Activated CD4-positive, alpha-beta memory T cell treated with anti-CD3 and anti-CD28 coated beads, Interleukin-2, amount 10 ng/mL, durations not matched to agents 7 days and 5 days (primary cell): Measurements from ENCODE around the gene ZMPSTE24. TPM values are rescaled to one million over a fixed set of nuclear protein-coding genes. Genes with fewer than 3 reads are reported as not detected.
A peak's percentile ranks its signal among the peaks of the same experiment; 100 is the strongest.
"Not testable (repeated sequence)": the region's sequence is repeated elsewhere in the genome, so short reads cannot be mapped to it uniquely, and the experiment has no call there.

Experiments used
- CTCF ChIA-PET: fragments of 350-600 bp; sonication (Branson Sonifier 250); formaldehyde crosslinking; loops from one replicate; lab custom pipeline; 2021; ENCODE audit warnings: antibody characterized with exemption, inconsistent platforms; lab: Charles Lee
- POLR2A ChIA-PET: fragments of 350-600 bp; sonication (Branson Sonifier 250); formaldehyde crosslinking; loops from one replicate; lab custom pipeline; 2021; ENCODE audit warnings: antibody characterized with exemption; lab: Charles Lee
- DNase-seq: peaks from one replicate; pipeline ENCODE4 v3.0.0-alpha.2; 2020
- H3K27ac Mint-ChIP-seq: one replicate; pipeline ENCODE4 v1.8.0; 2021; ENCODE audit warnings: mild to moderate bottlenecking, mixed read lengths
- H3K27me3 Mint-ChIP-seq: one replicate; pipeline ENCODE4 v1.8.0; 2021; ENCODE audit warnings: mixed read lengths
- H3K36me3 Mint-ChIP-seq: one replicate; pipeline ENCODE4 v1.8.0; 2021; ENCODE audit warnings: low read depth, mixed read lengths
- H3K4me1 Mint-ChIP-seq: one replicate; pipeline ENCODE4 v1.8.0; 2021; ENCODE audit warnings: mixed read lengths
- H3K4me3 Mint-ChIP-seq: one replicate; pipeline ENCODE4 v1.8.0; 2021; ENCODE audit warnings: mild to moderate bottlenecking, mixed read lengths
- H3K9me3 Mint-ChIP-seq: one replicate; pipeline ENCODE4 v1.8.0; 2021; ENCODE audit warnings: mixed read lengths
- total RNA-seq, 2 experiments: library from RNA; stranded (reverse); gene quantifications; one replicate each; pipeline ENCODE4 v1.2.3, GENCODE V29; 2021

ZMPSTE24 gene
- total RNA-seq, 2 experiments from 2014 or later = 23.8 to 25.4 TPM

GRCh38 chr1:40339420-40340323, 81.6 kb downstream of the ZMPSTE24 start:
- Mint-ChIP-seq H3K36me3 (no peaks in the 10 kb centered on the region), H3K27ac (peak overlapping the region; percentile 8), H3K4me1 (peaks cover 57% of the 10 kb centered on the region), H3K27me3 (no peaks in the 10 kb centered on the region), H3K9me3 (no peaks in the 10 kb centered on the region), H3K4me3 (no peak overlapping the region)
- ChIA-PET CTCF (interaction anchor here (0.6 to 11.6 kb wide), 52 partner anchors 9 to 383 kb away, joined by 3 to 217 read pairs (median 5); partner anchors contain the start of genes COL9A2, RLF, SMAP2 and ZFP69B), POLR2A (interaction anchor here (0.7 to 7.5 kb wide), 14 partner anchors 8 to 264 kb away, joined by 3 to 96 read pairs (median 5); partner anchors contain the start of genes COL9A2 and SMAP2)
- DNase-seq = no peak

DNA sequence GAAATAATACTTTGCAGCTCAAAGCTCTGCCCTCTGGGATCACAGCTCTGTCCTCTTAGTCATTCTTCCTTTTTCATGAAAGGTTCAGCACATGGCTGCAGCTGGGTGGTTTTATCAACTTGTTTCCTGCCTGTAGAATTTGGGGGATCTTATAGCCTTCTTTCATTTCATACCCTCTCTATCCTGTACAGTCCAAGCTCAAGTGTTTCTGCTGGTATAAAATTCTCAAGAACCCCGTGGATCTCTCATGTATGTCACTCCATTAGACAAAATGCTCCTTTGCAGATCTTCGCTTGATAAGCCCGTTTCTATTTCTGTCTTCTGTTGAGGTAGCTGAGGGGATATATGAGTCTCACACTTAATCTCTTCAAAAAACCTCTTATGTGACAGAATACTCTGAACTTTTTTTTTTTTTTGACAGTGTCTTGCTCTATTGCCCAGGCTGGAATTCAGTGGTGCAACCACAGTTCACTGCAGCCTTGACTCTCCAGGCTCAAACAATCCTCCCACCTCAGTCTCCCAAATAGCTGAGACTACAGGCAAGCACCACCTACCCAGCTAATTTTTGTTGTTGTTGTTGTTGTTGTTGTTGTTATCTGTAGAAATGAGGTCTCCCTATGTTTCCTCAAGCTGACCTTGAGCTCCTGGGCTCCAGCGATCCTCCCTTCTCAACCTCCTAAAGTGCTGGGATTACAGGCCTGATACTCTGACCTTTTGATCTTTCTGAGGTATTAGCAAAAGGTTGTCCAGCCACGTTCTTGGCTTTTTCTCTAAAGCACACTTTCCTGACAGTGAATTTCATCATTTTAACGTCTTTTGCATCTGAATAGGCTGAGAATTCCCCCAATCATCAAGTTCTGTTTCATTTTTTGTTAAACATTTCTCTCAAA, 83.7 kb downstream of the ZMPSTE24 start:
- peaks cover 63% of the 10 kb centered on the region for H3K4me1 Mint-ChIP-seq
- CTCF ChIA-PET = interaction anchor here (0.7 to 11.6 kb wide), 14 partner anchors 14 to 264 kb away, joined by 3 to 217 read pairs (median 6); partner anchors contain the start of gene SMAP2
- no peaks in the 10 kb centered on the region for H3K36me3 Mint-ChIP-seq
- POLR2A ChIA-PET = interaction anchor here (0.7 to 7.5 kb wide), 21 partner anchors 25 to 307 kb away, joined by 3 to 96 read pairs (median 3); partner anchors contain the start of genes CAP1, RLF, SMAP2 and ZFP69B
- DNase-seq = peak; percentile 24
- peak overlapping the region; percentile 86 for H3K27ac Mint-ChIP-seq
- no peaks in the 10 kb centered on the region for H3K27me3 Mint-ChIP-seq
- H3K9me3 Mint-ChIP-seq = no peaks in the 10 kb centered on the region
- H3K4me3 Mint-ChIP-seq = peak overlapping the region; percentile 15

GRCh38 chr1:40342381-40342717, 84.3 kb downstream of the ZMPSTE24 start:
- ChIA-PET POLR2A (interaction anchor here (0.8 to 7.5 kb wide), 9 partner anchors 26 to 189 kb away, joined by 3 to 96 read pairs (median 3); partner anchors contain the start of genes RLF and SMAP2), CTCF (interaction anchor here (0.8 to 11.6 kb wide), 10 partner anchors 14 to 265 kb away, joined by 3 to 217 read pairs (median 10); partner anchors contain the start of gene SMAP2)
- H3K9me3 Mint-ChIP-seq, H3K27me3 Mint-ChIP-seq, H3K36me3 Mint-ChIP-seq, DNase-seq: not testable (repeated sequence)
- Mint-ChIP-seq H3K27ac (peak overlapping the region; percentile 86), H3K4me3 (peak overlapping the region; percentile 15), H3K4me1 (peaks cover 63% of the 10 kb centered on the region)

Other genes starting within 250 kb of the ZMPSTE24 start
- gene CAP1, start 217.5 kb upstream of the ZMPSTE24 start, total RNA-seq = 100 to 1,000 TPM; 890 to 908 TPM
- gene PPT1, start 161.0 kb upstream of the ZMPSTE24 start, total RNA-seq = 10 to 100 TPM; 76.9 to 83.4 TPM
- gene RLF, start 96.8 kb upstream of the ZMPSTE24 start, total RNA-seq = 10 to 100 TPM; 23.8 to 24.6 TPM
- not detected for gene TMCO2, start 10.3 kb upstream of the ZMPSTE24 start, total RNA-seq
- 1 to 10 TPM; 7.2 to 8.2 TPM for gene COL9A2, start 59.0 kb downstream of the ZMPSTE24 start, total RNA-seq
- 100 to 1,000 TPM; 172 to 173 TPM for gene SMAP2, start 115.5 kb downstream of the ZMPSTE24 start, total RNA-seq
- gene ZFP69B, start 192.2 kb downstream of the ZMPSTE24 start, total RNA-seq = 1 to 10 TPM; 5.4 to 5.9 TPM
- 1 to 10 TPM; 2.3 to 2.5 TPM for gene ZFP69, start 219.1 kb downstream of the ZMPSTE24 start, total RNA-seq